HUES48 (cell line): ENCODE data around the gene MARCO.
"Not testable (repeated sequence)": the region's sequence is repeated elsewhere in the genome, so short reads cannot be mapped to it uniquely, and the experiment has no call there.

ENCODE experiments used
- H3K27ac ChIP-seq: one replicate; pipeline ENCODE4 v1.7.0; 2013; ENCODE audit warnings: low read depth, low read length, inconsistent platforms
- H3K27me3 ChIP-seq: 2 replicates; pipeline ENCODE4 v1.6.1; 2013; ENCODE audit warnings: mild to moderate bottlenecking, low read length; ENCODE audit not compliant: control insufficient read depth, insufficient read depth
- H3K36me3 ChIP-seq: 2 replicates; pipeline ENCODE4 v1.6.1; 2013; ENCODE audit warnings: low read length; ENCODE audit not compliant: control insufficient read depth, insufficient read depth
- H3K4me1 ChIP-seq: 2 replicates; pipeline ENCODE4 v1.6.1; 2013; ENCODE audit warnings: mild to moderate bottlenecking, low read length; ENCODE audit not compliant: control insufficient read depth, insufficient read depth
- H3K4me3 ChIP-seq: 2 replicates; pipeline ENCODE4 v1.5.1; 2013; ENCODE audit warnings: mild to moderate bottlenecking, low read depth, low read length
- H3K9ac ChIP-seq: 2 replicates; pipeline ENCODE4 v1.6.1; 2013; ENCODE audit warnings: mild to moderate bottlenecking, low read depth, low read length, moderate library complexity
- H3K9me3 ChIP-seq: 2 replicates; pipeline ENCODE4 v1.6.1; 2013; ENCODE audit warnings: low read length; ENCODE audit not compliant: control insufficient read depth, insufficient read depth

MARCO gene

GRCh38 chr2:119023534-119023933 lies 81.5 kb downstream of the MARCO start:
- no peaks in the 10 kb centered on the region for H3K27me3 ChIP-seq
- H3K27ac ChIP-seq, result no peak overlapping the region

GRCh38 chr2:119024152-119024551 lies 82.2 kb downstream of the MARCO start:
- Histone ChIP-seq H3K27ac (no peak overlapping the region), H3K9me3 (no peaks in the 10 kb centered on the region), H3K9ac (no peak overlapping the region), H3K27me3 (no peaks in the 10 kb centered on the region), H3K4me3 (no peak overlapping the region), H3K36me3 (no peaks in the 10 kb centered on the region), H3K4me1 (0 out of 2 replicates have a peak, but pooled peaks cover 5% of the 10 kb centered on the region)

More at GRCh38 chr2:119023534-119023933, 81.5 kb downstream of the MARCO start:
- H3K9me3 ChIP-seq, result no peaks in the 10 kb centered on the region
- H3K9ac ChIP-seq, result no peak overlapping the region
- H3K4me1 ChIP-seq, result 0 out of 2 replicates have a peak, but pooled peaks cover under 1% of the 10 kb centered on the region
- H3K36me3 ChIP-seq, result no peaks in the 10 kb centered on the region
- no peak overlapping the region for H3K4me3 ChIP-seq

- no peak overlapping the region for H3K27ac ChIP-seq
- H3K36me3 ChIP-seq, result no peaks in the 10 kb centered on the region
- no peak overlapping the region for H3K9ac ChIP-seq
- no peaks in the 10 kb centered on the region for H3K27me3 ChIP-seq
- H3K4me1 ChIP-seq, result 0 out of 2 replicates have a peak, but pooled peaks cover 5% of the 10 kb centered on the region
- no peak overlapping the region for H3K4me3 ChIP-seq
- no peaks in the 10 kb centered on the region for H3K9me3 ChIP-seq
These were observed 82.6 kb downstream of the MARCO start for GRCh38 chr2:119024568-119024967.

- Histone ChIP-seq H3K27me3 (no peaks in the 10 kb centered on the region), H3K4me1 (0 out of 2 replicates have a peak, but pooled peaks cover 5% of the 10 kb centered on the region), H3K9me3 (no peaks in the 10 kb centered on the region), H3K27ac (no peak overlapping the region), H3K9ac (no peak overlapping the region), H3K36me3 (no peaks in the 10 kb centered on the region), H3K4me3 (no peak overlapping the region)
These were observed 83.0 kb downstream of the MARCO start for GRCh38 chr2:119025013-119025412.

GRCh38 chr2:119025762-119026351 lies 83.9 kb downstream of the MARCO start:
- H3K9ac ChIP-seq, result no peak overlapping the region
- H3K9me3 ChIP-seq, result no peaks in the 10 kb centered on the region
- no peaks in the 10 kb centered on the region for H3K36me3 ChIP-seq
- H3K4me1 ChIP-seq, result 0 out of 2 replicates have a peak, but pooled peaks cover 5% of the 10 kb centered on the region
- no peak overlapping the region for H3K4me3 ChIP-seq
- H3K27me3 ChIP-seq, result no peaks in the 10 kb centered on the region
- H3K27ac ChIP-seq, result no peak overlapping the region

GRCh38 chr2:119026890-119027289 lies 84.9 kb downstream of the MARCO start:
- Histone ChIP-seq H3K4me3 (no peak overlapping the region), H3K9me3 (no peaks in the 10 kb centered on the region), H3K27me3 (no peaks in the 10 kb centered on the region)

GRCh38 chr2:119028327-119029174 lies 86.6 kb downstream of the MARCO start:
- Histone ChIP-seq H3K36me3 (no peaks in the 10 kb centered on the region), H3K27ac (no peak overlapping the region), H3K4me3 (no peak overlapping the region), H3K4me1 (0 out of 2 replicates have a peak, but pooled peaks cover 5% of the 10 kb centered on the region), H3K9ac (no peak overlapping the region), H3K9me3 (no peaks in the 10 kb centered on the region), H3K27me3 (no peaks in the 10 kb centered on the region)

More at GRCh38 chr2:119026890-119027289, 84.9 kb downstream of the MARCO start:
- Histone ChIP-seq H3K9ac (no peak overlapping the region), H3K36me3 (no peaks in the 10 kb centered on the region), H3K27ac (no peak overlapping the region), H3K4me1 (0 out of 2 replicates have a peak, but pooled peaks cover 5% of the 10 kb centered on the region)

GRCh38 chr2:119029297-119029696 lies 87.3 kb downstream of the MARCO start:
- H3K27ac ChIP-seq, result no peak overlapping the region
- no peaks in the 10 kb centered on the region for H3K9me3 ChIP-seq
- H3K27me3 ChIP-seq, result no peaks in the 10 kb centered on the region
- no peaks in the 10 kb centered on the region for H3K36me3 ChIP-seq
- H3K4me3 ChIP-seq, result no peak overlapping the region
- no peak overlapping the region for H3K9ac ChIP-seq
- H3K4me1 ChIP-seq, result 0 out of 2 replicates have a peak, but pooled peaks cover 5% of the 10 kb centered on the region

- not testable (repeated sequence) for H3K27ac ChIP-seq, H3K27me3 ChIP-seq, H3K4me1 ChIP-seq, H3K9me3 ChIP-seq, H3K36me3 ChIP-seq, H3K9ac ChIP-seq, H3K4me3 ChIP-seq
These were observed 95.9 kb downstream of the MARCO start for GRCh38 chr2:119037922-119038321.

- no peaks in the 10 kb centered on the region for H3K9me3 ChIP-seq
- H3K9ac ChIP-seq, result no peak overlapping the region
- H3K4me3 ChIP-seq, result no peak overlapping the region
- no peaks in the 10 kb centered on the region for H3K27me3 ChIP-seq
- H3K36me3 ChIP-seq, result no peaks in the 10 kb centered on the region
- H3K4me1 ChIP-seq, result no peaks in the 10 kb centered on the region
- H3K27ac ChIP-seq, result no peak overlapping the region
These were observed 98.7 kb downstream of the MARCO start for GRCh38 chr2:119040730-119041129.
